GM18519 (cell line): ENCODE results near the gene HYAL3.
"Not testable (repeated sequence)": the region's sequence is repeated elsewhere in the genome, so short reads cannot be mapped to it uniquely, and the experiment has no call there.

Experiments
- ATAC-seq: cut with Tn5 transposase; IDR thresholded peaks from one replicate; pipeline ENCODE4 v1.9.1; 2021; ENCODE audit warnings: mild to moderate bottlenecking, moderate library complexity; ENCODE audit not compliant: unreplicated experiment, low FRiP score

The HYAL3 gene

DNA sequence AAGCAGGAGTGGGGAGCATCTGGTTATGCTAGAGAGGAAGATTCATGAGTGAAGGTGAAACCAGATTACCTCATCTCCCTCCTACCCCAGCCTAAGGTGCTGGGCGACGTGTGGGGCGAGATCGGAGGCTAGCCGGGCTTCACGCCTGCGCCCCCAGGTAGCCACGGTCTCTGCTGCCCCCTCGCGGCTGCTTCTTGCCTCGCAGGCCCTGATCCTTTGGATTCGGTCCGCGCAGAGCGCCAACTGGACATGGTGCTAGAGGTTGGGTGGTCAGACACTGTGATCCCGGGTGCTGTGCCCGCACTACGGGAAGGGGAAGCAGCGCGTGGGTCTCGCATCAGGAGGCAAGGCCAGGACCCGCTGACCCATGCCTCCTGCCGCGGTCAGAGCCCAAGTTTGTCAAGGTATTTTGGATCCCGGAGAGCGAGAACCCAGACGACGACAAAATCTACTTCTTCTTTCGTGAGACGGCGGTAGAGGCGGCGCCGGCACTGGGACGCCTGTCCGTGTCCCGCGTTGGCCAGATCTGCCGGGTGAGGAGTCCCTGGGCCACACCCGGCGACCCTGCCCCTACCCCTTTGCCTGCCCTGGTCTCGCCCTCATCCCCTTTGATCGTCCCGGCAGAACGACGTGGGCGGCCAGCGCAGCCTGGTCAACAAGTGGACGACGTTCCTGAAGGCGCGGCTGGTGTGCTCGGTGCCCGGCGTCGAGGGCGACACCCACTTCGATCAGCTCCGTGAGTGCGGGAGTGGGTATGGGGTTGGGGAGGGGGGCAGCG is 26.1 kb downstream of the HYAL3 start:
- peak; percentile 68 for ATAC-seq

DNA sequence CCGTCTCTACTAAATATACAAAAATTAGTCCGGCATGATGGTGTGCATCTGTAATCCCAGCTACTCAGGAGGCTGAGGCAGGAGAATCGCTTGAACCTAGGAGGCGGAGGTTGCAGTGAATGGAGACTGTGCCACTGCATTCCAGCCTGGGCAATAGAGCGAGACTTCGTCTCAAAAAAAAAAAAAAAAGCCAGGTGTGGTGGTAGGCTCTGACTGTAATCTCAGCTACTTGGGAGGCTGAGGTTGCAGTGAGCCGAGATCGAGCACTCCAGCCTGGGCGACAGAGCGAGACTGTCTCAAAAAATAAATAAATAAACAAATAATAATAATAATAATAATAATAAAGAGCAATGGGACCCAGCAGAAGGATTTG is 26.7 kb downstream of the HYAL3 start:
- not testable (repeated sequence) for ATAC-seq

GRCh38 chr3:50271314-50271936 is 27.8 kb downstream of the HYAL3 start:
- ATAC-seq = no peak

- no peak for ATAC-seq
These were observed 28.6 kb downstream of the HYAL3 start for GRCh38 chr3:50270422-50271224.

- no peak for ATAC-seq
These were observed 29.2 kb downstream of the HYAL3 start for GRCh38 chr3:50269977-50270413.

- no peak for ATAC-seq
These were observed 29.7 kb downstream of the HYAL3 start for GRCh38 chr3:50269460-50269859.

DNA sequence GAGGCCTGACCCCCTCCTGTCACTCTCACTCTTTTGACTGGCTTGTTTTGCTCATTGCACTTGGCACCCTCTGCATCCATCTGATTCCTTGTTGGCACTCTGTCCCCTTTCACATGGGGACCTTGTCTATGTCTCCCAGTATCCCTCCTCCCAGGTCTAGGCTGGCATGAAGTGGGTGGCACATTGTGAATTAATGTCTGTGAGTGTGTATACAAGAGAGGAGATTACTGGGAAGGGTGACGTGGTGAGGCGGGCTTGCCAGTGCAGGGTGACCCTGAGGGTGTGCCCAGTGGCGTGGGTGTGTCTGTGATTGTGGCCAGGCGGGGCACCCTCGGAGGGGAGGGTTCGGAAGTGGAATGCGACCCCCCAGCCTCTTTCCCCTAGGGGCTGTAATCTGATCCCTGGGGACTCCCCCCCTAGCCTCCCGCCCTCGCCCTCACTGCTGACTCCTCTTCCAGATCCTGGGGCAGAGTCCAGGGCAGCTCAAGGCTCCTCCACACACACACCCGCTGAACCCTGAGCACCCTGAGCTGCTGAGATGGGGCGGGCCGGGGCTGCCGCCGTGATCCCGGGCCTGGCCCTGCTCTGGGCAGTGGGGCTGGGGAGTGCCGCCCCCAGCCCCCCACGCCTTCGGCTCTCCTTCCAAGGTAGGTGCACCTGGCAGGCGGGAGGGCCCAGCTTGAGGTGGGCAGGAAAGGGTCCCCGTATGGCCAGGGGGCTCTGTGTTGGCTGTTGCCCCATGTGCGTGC is 30.3 kb downstream of the HYAL3 start, which contains the start of gene SEMA3B:
Gene SEMA3B (plus strand): TSS at position 445 of the 749 bp plus-strand sequence. CDS start 94 bp downstream, at position 539.
- no peak for ATAC-seq

GRCh38 chr3:50268276-50268675 is 30.9 kb downstream of the HYAL3 start:
- ATAC-seq = no peak

DNA sequence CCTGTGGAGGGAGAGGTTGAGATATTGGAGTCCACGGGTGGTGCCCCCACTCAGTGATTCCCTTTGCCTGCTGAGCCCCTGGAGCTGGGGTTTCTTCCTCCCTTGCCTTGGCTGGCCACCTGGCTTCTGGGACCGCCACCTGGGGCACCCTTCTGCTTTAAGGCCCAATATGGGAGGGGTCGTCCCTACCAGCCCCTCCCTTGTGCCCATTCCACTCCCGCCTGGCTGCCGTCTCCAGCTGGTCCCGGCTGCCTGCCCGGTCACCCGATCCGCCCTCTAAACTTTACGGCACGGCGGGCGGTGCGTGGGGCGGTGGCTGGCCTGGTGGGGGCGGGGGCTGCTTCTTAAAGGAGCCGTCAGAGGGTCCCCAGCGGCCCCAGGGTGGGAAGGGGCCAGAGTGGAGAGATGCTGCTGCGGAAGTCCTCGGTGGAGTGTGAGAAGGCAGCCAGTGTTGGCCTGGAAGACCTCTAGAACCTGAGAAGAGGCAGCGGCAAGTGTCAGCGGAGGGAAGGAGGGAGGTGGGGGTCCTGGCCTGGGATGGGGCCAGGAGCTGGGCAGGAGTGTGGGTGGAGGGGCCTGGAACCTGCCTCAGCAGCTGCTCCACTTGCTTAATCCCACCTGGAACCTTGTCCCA is 31.8 kb downstream of the HYAL3 start:
- no peak for ATAC-seq

- ATAC-seq = no peak
These were observed 32.4 kb downstream of the HYAL3 start for GRCh38 chr3:50266836-50267235.

DNA sequence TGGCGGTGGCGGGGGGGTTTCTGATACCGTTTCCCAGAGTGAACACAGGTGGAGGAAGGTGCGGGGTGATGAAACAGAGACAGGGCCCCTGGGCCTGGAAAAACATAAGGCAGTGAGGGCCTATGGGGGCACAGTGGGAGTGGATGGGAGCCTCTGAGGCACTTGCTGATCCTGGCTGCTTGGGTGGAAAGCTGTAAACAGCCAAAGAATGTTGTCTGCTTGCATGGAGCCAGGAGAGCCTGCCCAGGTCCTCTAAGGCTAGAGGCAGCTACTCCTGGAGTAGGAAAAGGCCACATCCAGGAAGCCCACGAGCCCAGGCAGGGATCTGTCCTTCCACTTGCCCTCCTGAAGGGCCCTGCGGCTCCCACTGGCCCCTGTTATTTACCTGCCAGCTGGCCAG is 33.2 kb downstream of the HYAL3 start:
- no peak for ATAC-seq

- ATAC-seq = no peak
These were observed 33.6 kb downstream of the HYAL3 start for GRCh38 chr3:50265571-50265970.

DNA sequence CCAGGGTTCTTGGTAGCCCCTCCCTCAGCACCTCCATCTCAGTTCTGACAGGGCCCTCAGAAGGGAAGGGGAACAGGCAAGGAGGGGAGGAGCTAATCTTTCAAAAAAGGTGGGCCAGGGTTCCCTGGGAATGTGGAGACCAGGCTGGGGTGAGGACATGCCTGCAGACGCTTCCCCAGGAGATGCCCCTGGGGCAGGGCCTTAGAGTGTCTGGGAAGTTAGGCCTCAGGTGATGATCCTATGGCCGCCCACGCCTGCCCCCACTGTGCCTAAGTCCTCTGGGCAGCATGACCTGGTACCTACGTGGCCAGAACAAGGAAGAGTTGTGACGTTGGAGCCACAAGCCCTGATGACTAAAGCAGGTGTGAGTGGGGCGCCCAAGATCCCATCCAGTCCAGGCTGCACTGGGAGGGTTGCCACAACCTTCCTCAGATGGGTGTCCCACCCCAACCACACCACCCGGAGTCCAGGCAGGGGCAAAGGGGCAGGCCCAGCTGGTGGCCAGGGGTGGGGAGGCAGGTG is 34.2 kb downstream of the HYAL3 start:
- ATAC-seq = no peak

GRCh38 chr3:50264383-50264963 is 34.7 kb downstream of the HYAL3 start:
- ATAC-seq = no peak

- no peak for ATAC-seq
These were observed 35.5 kb downstream of the HYAL3 start for GRCh38 chr3:50263478-50264382.

DNA sequence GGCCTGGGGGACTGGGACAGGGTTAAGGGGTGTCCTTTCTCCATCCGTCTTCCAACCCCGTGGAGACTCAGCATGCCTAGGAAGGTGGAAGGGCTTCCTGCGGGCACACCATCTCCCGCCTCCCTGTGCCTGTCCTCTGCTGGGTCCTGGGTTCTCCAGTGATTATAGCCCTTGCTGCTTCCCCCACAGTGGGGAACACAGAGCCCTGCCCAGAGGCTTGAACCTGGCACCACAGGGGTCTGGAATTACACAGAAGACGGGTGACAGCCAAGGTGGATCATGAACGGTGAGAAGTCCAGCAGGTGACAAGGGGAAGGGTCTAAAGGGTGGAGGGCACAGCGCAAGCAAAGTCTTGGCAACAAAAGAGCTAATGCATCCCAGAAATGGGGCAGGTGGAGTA is 36.4 kb downstream of the HYAL3 start:
- ATAC-seq = no peak

- not testable (repeated sequence) for ATAC-seq
These were observed 37.0 kb downstream of the HYAL3 start for GRCh38 chr3:50262200-50262599.

DNA sequence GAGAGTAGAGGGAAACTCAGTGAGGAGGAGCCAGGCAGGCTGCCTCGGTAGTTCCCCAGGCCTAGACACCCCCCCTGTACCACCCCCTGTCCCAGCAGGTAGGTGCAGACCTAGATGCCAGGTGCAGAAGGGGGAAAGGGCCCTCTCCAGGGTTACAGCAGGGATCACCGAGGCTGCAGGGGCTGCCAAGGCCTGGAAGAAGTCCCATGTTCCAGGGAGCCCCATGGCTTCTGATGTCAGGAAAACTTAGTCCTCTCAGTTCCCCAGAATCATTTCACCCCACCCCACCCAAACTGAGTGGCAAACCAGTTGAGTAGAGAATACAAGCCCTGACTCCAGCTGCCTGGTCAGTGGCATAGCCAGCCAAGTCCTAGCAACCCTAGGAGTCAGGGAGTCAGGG is 37.7 kb downstream of the HYAL3 start:
- ATAC-seq = no peak
